Activated T-cell treated with anti-CD3 and anti-CD28 coated beads for 1 hour (primary cell): ENCODE measurements around the gene ID2.
"Not testable (repeated sequence)": the region's sequence is repeated elsewhere in the genome, so short reads cannot be mapped to it uniquely, and the experiment has no call there.

Experiments
- DNase-seq: peaks from one replicate; pipeline ENCODE4 v3.0.0-alpha.2; 2020; ENCODE audit warnings: low read depth

ID2 gene

GRCh38 chr2:8685697-8686358 is 4.0 kb downstream of the ID2 start:
- peak; percentile 72 for DNase-seq

- no peak for DNase-seq
Measured at GRCh38 chr2:8691859-8692437, 10.1 kb downstream of the ID2 start.

DNA sequence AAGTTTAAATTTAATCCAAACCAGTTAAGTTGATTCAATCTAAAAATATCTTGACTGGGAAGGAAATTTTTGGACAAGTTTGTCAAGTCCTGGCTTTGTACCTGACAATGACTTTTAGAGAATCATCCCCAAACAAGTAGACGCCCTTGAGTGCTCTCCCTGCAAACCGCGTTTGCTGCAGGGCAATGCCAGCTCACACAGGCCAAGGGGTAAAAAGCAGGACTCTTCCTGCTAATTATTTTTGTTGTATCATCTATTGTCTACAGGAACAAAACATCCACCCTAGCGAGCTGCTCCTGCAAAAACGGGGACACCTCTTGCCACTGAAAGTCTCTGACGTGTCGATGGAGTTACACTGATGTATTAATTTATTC is 10.9 kb downstream of the ID2 start:
- no peak for DNase-seq

GRCh38 chr2:8693157-8693821 is 11.4 kb downstream of the ID2 start:
- DNase-seq: no peak

- no peak for DNase-seq
Measured at GRCh38 chr2:8694737-8695136, 12.9 kb downstream of the ID2 start.

DNA sequence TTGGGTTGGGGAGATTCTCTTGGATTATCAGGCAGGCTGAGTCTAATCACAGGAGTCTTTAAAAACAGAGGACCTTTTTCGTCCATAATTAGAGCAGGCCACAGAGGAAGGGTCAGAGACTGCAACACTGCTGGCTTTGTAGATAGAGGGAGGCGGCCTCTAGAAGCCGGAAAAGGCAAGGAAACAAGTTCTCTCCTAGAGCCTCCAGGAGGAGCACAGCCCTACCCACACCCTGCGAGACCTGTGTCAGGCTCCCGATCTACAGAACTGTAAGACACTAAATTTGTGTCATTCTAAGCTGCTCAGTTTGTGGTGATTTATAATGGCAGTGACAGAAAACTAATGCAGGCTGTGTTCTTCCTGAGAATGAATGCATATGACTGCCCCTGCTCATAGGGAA is 15.3 kb downstream of the ID2 start:
- no peak for DNase-seq

DNA sequence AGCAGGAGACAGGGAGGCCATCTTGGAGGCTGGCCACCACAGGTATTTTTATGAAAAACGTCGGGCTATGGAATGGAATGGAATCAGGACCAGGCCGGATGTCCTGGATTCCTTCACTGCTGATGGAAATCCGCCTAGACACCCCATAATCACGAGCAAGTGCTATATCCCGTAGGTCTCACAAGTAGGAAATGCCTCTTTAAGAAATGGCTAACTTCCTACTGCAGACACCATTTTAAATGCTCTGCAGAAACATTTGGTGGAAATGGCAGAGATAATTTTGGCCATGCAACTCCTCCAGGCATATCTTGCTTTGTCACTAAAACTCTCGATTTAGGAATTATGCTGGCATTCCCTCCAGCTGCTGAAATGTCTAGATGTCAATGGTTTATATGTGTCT is 18.0 kb downstream of the ID2 start:
- no peak for DNase-seq

GRCh38 chr2:8701681-8702379 is 20.0 kb downstream of the ID2 start:
- DNase-seq: no peak

DNA sequence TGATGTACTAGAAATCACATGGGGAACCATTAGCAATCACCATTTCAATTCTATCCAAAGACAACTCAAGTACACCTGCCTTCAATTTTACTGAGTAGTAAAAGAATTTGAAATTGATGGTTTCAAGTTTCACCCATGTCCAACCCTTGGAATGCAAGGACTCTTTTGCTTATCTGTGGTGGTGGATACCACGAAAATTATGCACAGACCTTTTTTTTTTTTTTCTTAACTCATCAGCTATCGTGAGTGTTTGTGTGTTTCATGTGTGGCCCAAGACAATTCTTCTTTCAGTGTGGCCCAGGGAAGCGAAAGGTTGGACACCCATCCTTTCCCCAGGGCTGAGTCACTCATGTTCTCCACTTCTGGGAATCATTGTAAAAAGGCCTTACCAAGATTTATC is 23.1 kb downstream of the ID2 start:
- no peak for DNase-seq

- no peak for DNase-seq
Measured at GRCh38 chr2:8709611-8710010, 27.8 kb downstream of the ID2 start.

DNA sequence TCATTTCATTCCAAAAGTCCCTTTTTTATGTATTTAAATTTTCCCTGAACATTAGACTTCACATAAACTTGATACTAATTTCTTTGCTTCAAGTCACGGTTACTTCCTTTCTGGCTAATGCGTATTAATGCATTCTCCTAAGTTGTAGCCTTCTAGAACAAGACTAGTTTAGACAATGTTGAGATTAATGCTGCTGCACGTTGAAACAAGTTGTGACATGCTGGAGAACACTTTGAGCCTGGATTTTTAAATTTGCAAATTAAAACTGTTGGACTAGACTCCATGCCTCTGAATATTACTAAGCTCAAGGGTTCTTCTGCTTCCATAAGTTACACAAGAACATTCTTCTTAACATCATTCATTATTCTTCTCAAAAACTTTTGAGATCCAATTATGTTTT is 29.1 kb downstream of the ID2 start:
- DNase-seq: no peak

DNA sequence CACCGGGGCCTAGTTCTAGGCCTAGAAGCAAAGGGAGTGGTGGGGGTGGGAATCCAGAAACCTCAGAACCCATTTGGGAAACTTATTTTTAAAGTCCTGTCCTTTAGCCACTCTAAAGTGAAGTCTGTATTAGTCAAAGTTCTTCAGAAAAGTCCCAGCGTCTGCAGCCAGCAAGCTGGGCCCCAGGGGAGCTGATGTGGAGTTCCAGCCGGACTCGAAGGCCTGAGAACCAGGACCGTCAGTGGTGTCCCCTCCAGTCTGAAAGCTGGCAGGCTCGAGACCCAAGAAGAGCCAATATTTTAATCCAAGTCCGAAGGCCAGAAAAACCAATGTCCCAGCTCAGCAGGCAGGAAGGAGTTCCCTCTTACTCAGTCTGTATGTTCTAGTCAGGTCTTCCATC is 32.4 kb downstream of the ID2 start:
- no peak for DNase-seq

DNA sequence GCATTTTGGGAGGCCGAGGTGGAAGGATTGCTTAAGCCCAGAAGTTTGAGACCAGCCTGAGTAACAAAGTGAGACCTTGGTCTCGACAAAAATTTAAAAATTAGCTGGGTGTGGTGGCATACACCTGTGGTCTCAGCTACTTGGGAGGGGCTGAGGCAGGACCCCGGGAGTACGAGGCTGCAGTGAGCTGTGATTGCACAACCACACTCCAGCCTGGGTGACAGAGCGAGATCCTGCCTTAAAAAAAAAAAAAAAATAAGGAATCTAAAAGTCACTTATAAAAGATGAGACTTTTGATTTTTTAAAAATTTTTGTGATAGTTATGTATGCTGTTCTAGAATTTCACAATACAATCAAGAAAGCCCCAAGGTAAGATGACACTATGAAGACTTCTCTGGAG is 33.1 kb downstream of the ID2 start:
- no peak for DNase-seq

DNA sequence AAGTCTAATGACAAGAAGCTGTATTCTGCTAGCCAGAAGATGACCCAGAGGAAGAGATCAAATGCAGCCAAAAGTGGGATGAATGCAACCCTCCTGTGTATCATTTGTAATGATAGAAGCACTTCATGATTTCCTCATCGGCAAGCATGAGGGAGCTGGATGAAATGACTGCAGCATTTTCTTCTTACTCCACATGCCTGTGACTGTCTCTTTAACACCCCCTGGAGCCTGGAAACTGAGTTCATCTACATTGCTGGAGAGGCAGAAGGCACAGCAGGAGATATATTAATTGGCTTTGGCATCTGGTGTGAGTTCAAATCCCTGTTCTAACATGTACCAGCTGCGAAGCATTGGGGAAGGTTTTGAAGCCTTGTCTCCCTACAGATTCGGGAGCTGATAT is 37.7 kb downstream of the ID2 start:
- DNase-seq: no peak

DNA sequence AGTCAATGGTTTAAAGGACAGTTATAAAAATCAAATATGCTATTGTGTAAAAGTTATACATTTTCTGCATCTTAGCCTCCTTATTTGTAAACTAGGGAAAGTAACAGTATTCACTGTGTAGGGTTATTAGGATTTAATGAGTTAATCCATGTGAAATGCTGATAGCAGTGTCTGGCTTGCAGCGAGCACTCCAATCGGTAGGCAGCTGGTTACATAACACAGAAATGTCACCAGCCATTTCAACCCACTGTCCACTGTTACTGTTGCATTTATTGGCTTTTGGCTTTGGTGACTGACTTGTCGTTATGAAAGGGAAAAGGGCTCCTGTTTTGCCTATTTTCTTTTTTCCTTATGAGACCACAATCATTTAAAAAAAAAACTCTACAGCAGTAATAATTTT is 38.9 kb downstream of the ID2 start:
- no peak for DNase-seq

GRCh38 chr2:8721410-8721809 is 39.6 kb downstream of the ID2 start:
- no peak for DNase-seq

DNA sequence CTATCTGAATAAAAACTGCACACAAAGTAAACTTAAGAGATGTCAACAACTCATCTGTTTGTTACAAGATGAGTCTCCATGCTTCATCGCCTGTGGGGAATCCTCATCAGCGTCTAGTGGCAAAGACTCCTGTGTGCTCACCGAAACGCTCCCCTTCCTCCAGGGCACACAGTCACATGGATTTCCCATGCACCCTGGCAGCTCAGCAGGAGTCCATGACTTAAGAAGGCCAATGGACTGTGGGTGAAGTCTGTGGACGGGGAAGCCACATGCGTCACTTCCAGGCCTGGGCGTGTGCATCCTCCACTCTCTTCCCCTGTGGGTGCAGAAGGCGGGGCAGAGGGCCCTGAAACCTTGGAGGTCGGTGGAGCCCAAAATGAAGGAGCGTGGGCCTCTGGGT is 41.1 kb downstream of the ID2 start:
- DNase-seq: no peak

DNA sequence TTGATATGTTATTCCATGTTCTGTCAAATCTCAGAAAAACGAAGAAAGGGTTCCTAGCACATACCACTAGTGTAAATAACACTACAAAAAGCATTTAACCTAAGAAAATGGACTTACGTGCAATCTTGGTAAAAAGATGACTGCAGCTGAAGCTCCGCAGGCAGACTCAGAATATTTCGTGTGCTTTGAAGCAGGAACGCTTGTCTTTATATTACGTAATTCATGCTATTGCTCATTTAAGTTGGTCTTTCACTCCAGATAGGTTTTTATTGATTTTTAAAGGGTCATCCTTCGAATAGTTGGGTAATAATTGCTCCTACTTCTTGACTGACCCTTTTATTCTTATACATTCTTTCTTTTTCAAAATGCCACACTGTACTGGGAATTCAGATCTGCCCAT is 44.0 kb downstream of the ID2 start:
- no peak for DNase-seq

DNA sequence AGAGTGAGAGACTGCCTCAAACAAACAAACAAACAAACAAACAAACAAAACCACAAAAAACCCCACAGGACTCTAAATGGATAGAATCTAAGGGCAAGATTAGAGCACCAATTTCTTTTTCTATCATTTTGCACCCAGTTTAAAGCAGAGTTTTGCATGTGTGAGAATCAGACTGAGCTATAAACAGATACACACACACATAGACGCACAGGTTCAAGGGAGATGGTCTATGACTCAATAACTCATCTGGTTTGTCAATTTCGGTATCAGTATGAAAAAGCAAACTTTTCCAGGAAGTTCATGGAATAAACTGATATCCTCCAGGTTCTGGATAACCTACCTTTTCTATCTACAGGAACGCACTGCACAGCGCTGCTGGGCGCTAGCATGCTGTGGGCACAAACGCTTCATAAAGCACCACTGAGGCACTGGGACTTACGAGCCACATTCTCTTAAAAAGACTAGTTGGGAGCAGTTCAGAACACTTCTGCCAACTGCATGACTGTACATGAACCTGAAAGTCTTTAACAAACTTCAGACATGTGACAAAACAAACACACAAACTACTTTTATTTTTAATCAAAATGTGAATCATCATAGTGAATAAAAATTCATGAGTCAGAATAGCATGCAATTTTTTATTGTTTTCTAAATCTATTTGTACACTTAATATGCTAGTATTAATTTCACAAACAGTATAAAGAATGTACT is 46.6 kb downstream of the ID2 start:
- no peak for DNase-seq

- not testable (repeated sequence) for DNase-seq
Measured at GRCh38 chr2:8729101-8729500, 47.2 kb downstream of the ID2 start.

- DNase-seq: no peak
Measured at GRCh38 chr2:8729939-8730338, 48.1 kb downstream of the ID2 start.

DNA sequence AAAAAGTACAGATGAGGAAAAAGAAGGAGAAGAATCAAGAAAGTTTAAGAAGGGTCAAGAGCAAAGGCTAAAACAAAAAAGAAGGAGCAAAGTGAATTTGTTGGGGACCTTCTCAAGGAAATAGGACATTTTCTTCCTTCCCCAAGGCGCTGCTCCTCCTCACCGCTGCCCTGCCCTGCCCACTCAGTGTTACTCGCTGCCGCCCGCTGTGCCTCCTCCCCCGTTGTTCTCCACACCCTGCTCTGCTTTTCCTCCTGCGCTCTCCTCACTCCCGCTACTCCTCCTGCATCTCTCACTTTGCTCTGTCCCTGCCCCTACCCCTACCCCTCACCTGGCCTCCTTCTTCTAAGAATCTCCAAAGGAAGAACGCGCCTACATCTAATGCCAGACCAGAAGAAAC is 50.7 kb downstream of the ID2 start:
- no peak for DNase-seq
